GM20000 (cell line): ENCODE measurements around the gene ADGRV1.

Experiments
- DNase-seq: peaks from one replicate; pipeline ENCODE4 v3.0.0; 2012; ENCODE audit warnings: low spot score
- TF ChIP-seq, protein P1 (sequence below): IDR thresholded peaks from 2 replicates; pipeline ENCODE4 v1.5.1; 2012; ENCODE audit warnings: mild to moderate bottlenecking, control low read depth; ENCODE audit errors: extremely low read depth, missing control alignments

ADGRV1 gene

DNA sequence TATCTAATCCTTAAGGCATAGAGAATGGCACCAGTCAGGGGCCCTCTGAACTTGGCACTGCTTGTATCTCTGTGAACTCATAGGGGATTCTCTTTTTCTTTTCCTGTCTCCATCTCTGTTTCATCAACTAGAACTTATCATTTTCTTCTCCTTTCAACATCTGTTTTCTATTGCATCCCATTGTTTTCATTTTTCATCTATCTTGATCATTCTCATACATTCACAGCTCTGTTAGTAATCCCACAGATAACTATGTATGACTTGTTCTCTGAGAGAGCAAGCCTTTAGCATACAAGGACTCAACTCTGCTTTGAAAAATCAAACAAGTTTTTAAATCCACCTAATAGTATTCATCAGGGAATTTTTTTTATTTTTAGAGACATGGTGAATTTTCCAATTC lies 560.2 kb downstream of the ADGRV1 start:
- no peak for DNase-seq
- TF ChIP-seq, protein P1, sequence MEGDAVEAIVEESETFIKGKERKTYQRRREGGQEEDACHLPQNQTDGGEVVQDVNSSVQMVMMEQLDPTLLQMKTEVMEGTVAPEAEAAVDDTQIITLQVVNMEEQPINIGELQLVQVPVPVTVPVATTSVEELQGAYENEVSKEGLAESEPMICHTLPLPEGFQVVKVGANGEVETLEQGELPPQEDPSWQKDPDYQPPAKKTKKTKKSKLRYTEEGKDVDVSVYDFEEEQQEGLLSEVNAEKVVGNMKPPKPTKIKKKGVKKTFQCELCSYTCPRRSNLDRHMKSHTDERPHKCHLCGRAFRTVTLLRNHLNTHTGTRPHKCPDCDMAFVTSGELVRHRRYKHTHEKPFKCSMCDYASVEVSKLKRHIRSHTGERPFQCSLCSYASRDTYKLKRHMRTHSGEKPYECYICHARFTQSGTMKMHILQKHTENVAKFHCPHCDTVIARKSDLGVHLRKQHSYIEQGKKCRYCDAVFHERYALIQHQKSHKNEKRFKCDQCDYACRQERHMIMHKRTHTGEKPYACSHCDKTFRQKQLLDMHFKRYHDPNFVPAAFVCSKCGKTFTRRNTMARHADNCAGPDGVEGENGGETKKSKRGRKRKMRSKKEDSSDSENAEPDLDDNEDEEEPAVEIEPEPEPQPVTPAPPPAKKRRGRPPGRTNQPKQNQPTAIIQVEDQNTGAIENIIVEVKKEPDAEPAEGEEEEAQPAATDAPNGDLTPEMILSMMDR = no peak

- TF ChIP-seq, protein P1 = no peak
- no peak for DNase-seq
Measured at GRCh38 chr5:91119217-91119616, 560.6 kb downstream of the ADGRV1 start.

DNA sequence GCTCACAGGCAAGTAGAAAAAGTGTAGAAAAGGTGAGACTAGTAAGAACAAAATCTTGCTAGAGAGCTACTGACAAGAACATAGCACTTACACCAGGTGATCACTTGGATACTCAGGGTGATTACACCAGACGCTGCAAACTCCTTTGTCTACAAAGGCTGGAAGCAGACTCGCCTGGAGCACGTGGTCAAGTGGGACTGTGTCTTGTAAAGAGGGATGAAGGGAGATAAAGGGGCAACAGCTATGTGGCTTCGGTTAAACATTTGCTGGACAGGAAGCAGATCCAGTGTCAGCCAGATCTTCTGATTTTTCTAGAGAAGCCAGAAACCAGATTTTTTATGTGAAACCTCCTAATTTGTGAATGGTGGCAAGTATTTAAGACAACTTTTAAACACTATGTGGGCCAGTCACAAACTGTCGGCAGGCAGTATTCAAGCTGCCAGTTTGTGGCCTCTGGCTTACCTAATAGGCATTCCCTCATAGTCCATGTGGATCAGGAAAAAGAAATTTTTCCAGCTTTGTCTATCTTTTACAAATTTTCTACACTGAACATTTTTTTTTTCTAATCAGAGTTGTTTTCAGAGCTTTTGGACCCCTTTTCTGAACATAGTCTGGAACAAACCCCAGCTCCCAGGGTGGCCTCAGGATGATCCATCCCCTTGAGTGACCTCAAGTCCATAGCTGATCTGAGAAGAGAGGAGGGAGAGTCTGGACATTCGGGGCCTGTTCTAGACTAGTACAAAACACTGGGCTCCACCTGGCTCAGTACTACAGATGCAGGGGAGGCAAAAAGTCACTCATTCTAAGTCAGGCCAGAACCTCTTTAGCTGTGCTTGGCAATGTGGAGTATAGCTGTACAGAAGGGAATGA lies 561.6 kb downstream of the ADGRV1 start:
- TF ChIP-seq, protein P1 = no peak
- no peak for DNase-seq

- no peak for DNase-seq
- TF ChIP-seq, protein P1 = no peak
Measured at GRCh38 chr5:91121347-91121993, 562.9 kb downstream of the ADGRV1 start.

DNA sequence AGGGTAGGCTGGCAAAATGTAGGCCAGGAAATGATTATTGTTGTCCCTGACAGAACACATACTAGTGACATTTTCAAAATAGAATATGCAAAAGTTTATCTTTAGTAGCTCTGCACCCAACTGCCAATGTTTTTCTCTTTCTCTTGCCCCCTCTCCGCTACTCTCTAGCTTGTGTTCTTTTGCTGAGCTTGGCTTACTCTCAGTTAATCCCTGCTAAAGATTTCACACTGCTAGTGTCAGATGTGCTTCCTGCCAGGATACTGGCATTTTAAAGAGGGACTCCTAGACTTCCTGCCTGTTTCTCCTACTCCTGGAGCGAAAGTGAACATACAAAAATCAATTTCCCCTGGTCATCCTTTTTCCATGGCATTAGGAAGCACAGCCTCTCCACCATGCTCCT lies 564.1 kb downstream of the ADGRV1 start:
- TF ChIP-seq, protein P1 = no peak
- no peak for DNase-seq

- no peak for DNase-seq
- TF ChIP-seq, protein P1 = no peak
Measured at GRCh38 chr5:91123291-91123690, 564.7 kb downstream of the ADGRV1 start.

GRCh38 chr5:91123901-91124300 lies 565.3 kb downstream of the ADGRV1 start:
- DNase-seq = no peak
- TF ChIP-seq, protein P1 = no peak
